HCT116 (cell line): ENCODE data around the gene SMARCA4. TPM values are rescaled to one million over a fixed set of nuclear protein-coding genes. Genes with fewer than 3 reads are reported as not detected.

Experiments used
- ATAC-seq: fragments of 200-7000 bp; cut with Tn5 transposase; 2 replicates; pipeline ENCODE4 v1.9.1; 2020; ENCODE audit warnings: mild to moderate bottlenecking, moderate library complexity
- BruUV-seq: library from RNA; stranded (reverse); fragments of 400-500 nt; replicated peaks from 2 replicates; lab custom pipeline; 2021; lab: Mats Ljungman, UMichigan
- CTCF ChIA-PET: fragments of 300-600 bp; sonication (Branson Sonifier 250); formaldehyde crosslinking; loops from one replicate; lab custom pipeline; 2021; ENCODE audit warnings: antibody characterized with exemption; lab: Charles Lee
- POLR2A ChIA-PET: fragments of 300-600, 350-600 bp; sonication (Branson Sonifier 250); formaldehyde crosslinking; loops from one replicate; lab custom pipeline; 2021; ENCODE audit warnings: antibody characterized with exemption; lab: Charles Lee
- RAD21 ChIA-PET, 2 experiments: fragments of 300-600 bp; sonication (Branson Sonifier 250); formaldehyde crosslinking; loops; one replicate each; lab custom pipeline; 2023; ENCODE audit warnings: low total read pairs in 2 of 2; ENCODE audit not compliant: uncharacterized antibody in 2 of 2, unreplicated experiment in 2 of 2, low non-redundant PET in 1 of 2; lab: Charles Lee
- DNase-seq: peaks from one replicate; pipeline ENCODE4 v3.0.0-alpha.2; 2010; ENCODE audit warnings: low read depth, low spot score
- H2AFZ ChIP-seq: fragments of 200-600 bp; shearing (Covaris generic), sonication (generic); 2 replicates; pipeline ENCODE4 v1.6.1; 2017; ENCODE audit warnings: low read depth, mixed run types, mixed read lengths, antibody characterized with exemption, low read length; ENCODE audit not compliant: poor library complexity, severe bottlenecking
- H3K27ac ChIP-seq: 2 replicates; pipeline ENCODE4 v1.5.1; 2012; ENCODE audit warnings: low read depth, low read length
- H3K27me3 ChIP-seq: fragments of 200-600 bp; sonication (generic); 2 replicates; pipeline ENCODE4 v1.6.1; 2016; ENCODE audit warnings: mixed run types, low read length, mixed read lengths; ENCODE audit not compliant: insufficient read depth
- H3K36me3 ChIP-seq, 2 experiments: fragments of 200-500 bp in 1 of 2; fragments of 200-600 bp in 1 of 2; sonication (Bioruptor generic) in 1 of 2; sonication (generic) in 1 of 2; 2 replicates each; pipeline versions ENCODE4 v1.5.1 to v1.6.1; 2014 to 2016; ENCODE audit warnings: low read length in 2 of 2, inconsistent platforms in 1 of 2, mixed read lengths in 1 of 2, mixed run types in 1 of 2; ENCODE audit not compliant: insufficient read depth in 2 of 2, control insufficient read depth in 1 of 2
- H3K4me1 ChIP-seq, 2 experiments: fragments of 200-600 bp in 1 of 2; sonication (generic) in 1 of 2; 2 replicates each; pipeline versions ENCODE4 v1.5.1 to v1.6.1; 2012 to 2017; ENCODE audit warnings: low read length in 2 of 2, inconsistent platforms in 1 of 2, mild to moderate bottlenecking in 1 of 2, mixed read lengths in 1 of 2, mixed run types in 1 of 2, moderate library complexity in 1 of 2; ENCODE audit not compliant: insufficient read depth in 2 of 2, control insufficient read depth in 1 of 2
- H3K4me2 ChIP-seq: fragments of 200-600 bp; sonication (generic); 2 replicates; pipeline ENCODE4 v1.6.1; 2017; ENCODE audit warnings: mixed run types, low read length, mixed read lengths
- H3K4me3 ChIP-seq, 2 experiments: fragments of 200-600 bp in 1 of 2; sonication (generic) in 1 of 2; replicated peaks in 1 of 2; 2 replicates each; pipeline ENCODE4 v1.5.1; 2011 to 2016; ENCODE audit warnings: low read length in 2 of 2, control low read depth in 1 of 2, low read depth in 1 of 2, mild to moderate bottlenecking in 1 of 2, mixed read lengths in 1 of 2, mixed run types in 1 of 2
- H3K79me2 ChIP-seq: fragments of 200-600 bp; sonication (generic); 2 replicates; pipeline ENCODE4 v1.6.1; 2017; ENCODE audit warnings: mild to moderate bottlenecking, mixed run types, low read length, moderate library complexity, mixed read lengths; ENCODE audit not compliant: insufficient read depth
- H3K9ac ChIP-seq: fragments of 200-600 bp; sonication (generic); 2 replicates; pipeline ENCODE4 v1.6.1; 2016; ENCODE audit warnings: low read length, mixed read lengths
- H3K9me2 ChIP-seq: fragments of 200-600 bp; sonication (generic), shearing (Covaris generic); 2 replicates; pipeline ENCODE4 v1.6.1; 2017; ENCODE audit warnings: mixed run types, mild to moderate bottlenecking, moderate library complexity; ENCODE audit not compliant: insufficient read depth
- H3K9me3 ChIP-seq, 2 experiments: fragments of 200-500 bp in 1 of 2; fragments of 200-600 bp in 1 of 2; sonication (Bioruptor generic) in 1 of 2; sonication (generic) in 1 of 2; 2 replicates each; pipeline ENCODE4 v1.6.1; 2014 to 2017; ENCODE audit warnings: low read length in 2 of 2, mixed read lengths in 2 of 2, inconsistent platforms in 1 of 2, low read depth in 1 of 2, mild to moderate bottlenecking in 1 of 2, mixed run types in 1 of 2, moderate library complexity in 1 of 2; ENCODE audit not compliant: control insufficient read depth in 1 of 2, insufficient read depth in 1 of 2
- H4K20me1 ChIP-seq: fragments of 200-600 bp; sonication (generic), shearing (Covaris generic); 2 replicates; pipeline ENCODE4 v1.6.1; 2017; ENCODE audit warnings: mixed run types, mild to moderate bottlenecking, moderate library complexity; ENCODE audit not compliant: insufficient read depth
- CBX3 ChIP-seq: IDR thresholded peaks from 2 replicates; pipeline ENCODE4 v1.6.1; 2012; ENCODE audit warnings: low read depth
- CEBPB ChIP-seq: IDR thresholded peaks from 2 replicates; pipeline ENCODE4 v1.6.1; 2012; ENCODE audit warnings: low read depth
- EGR1 ChIP-seq: IDR thresholded peaks from 2 replicates; pipeline ENCODE4 v1.6.1; 2012; ENCODE audit warnings: low read depth
- ELF1 ChIP-seq: IDR thresholded peaks from 2 replicates; pipeline ENCODE4 v1.6.1; 2012; ENCODE audit warnings: low read depth, borderline replicate concordance
- EZH2 ChIP-seq: fragments of 200-600 bp; sonication (generic); IDR thresholded peaks from 2 replicates; pipeline ENCODE4 v1.6.1; 2017; ENCODE audit warnings: antibody characterized with exemption, mixed run types
- EZH2phosphoT487 ChIP-seq: fragments of 200-600 bp; IDR thresholded peaks from 2 replicates; pipeline ENCODE4 v1.6.1; 2018; ENCODE audit warnings: antibody characterized with exemption, borderline replicate concordance
- POLR2A ChIP-seq: IDR thresholded peaks from 2 replicates; pipeline ENCODE4 v1.7.0; 2011; ENCODE audit warnings: borderline replicate concordance; ENCODE audit not compliant: insufficient read depth, insufficient read length; ENCODE audit errors: extremely low read depth
- RAD21 ChIP-seq: IDR thresholded peaks from 2 replicates; pipeline ENCODE4 v1.6.1; 2012; ENCODE audit warnings: low read depth, mild to moderate bottlenecking
- SIN3A ChIP-seq: IDR thresholded peaks from 2 replicates; pipeline ENCODE4 v1.6.1; 2012; ENCODE audit warnings: low read depth
- SP1 ChIP-seq: IDR thresholded peaks from 2 replicates; pipeline ENCODE4 v1.6.1; 2012; ENCODE audit warnings: low read depth
- YY1 ChIP-seq: IDR thresholded peaks from 2 replicates; pipeline ENCODE4 v1.6.1; 2011; ENCODE audit warnings: low read length, low read depth, moderate library complexity, mild to moderate bottlenecking; ENCODE audit not compliant: insufficient replicate concordance; ENCODE audit errors: extremely low read depth
- ZFX ChIP-seq: fragments of 450-650 bp; IDR thresholded peaks from 2 replicates; pipeline ENCODE4 v1.6.1; 2017
- ZNF274 ChIP-seq: fragments of 200-500 bp; sonication (Bioruptor generic); IDR thresholded peaks from 2 replicates; pipeline ENCODE4 v1.6.1; 2014; ENCODE audit warnings: mild to moderate bottlenecking, low read depth, low read length, inconsistent platforms
- intact Hi-C: fragments of 100-400 bp; cut with micrococcal nuclease; formaldehyde crosslinking; loops from 2 replicates; pipeline ENCODE4 v1.10.0; 2022
- total RNA-seq: library from RNA; stranded (reverse); gene quantifications from one replicate; pipeline ENCODE4 v1.2.1, GENCODE V29; 2021; ENCODE audit not compliant: unreplicated experiment
- TF ChIP-seq, protein P1 (sequence below): IDR thresholded peaks from 2 replicates; pipeline ENCODE4 v1.6.1; 2012
- TF ChIP-seq, protein P2 (sequence below): IDR thresholded peaks from 2 replicates; pipeline ENCODE4 v1.6.1; 2011; ENCODE audit warnings: mild to moderate bottlenecking, low read length, moderate library complexity; ENCODE audit not compliant: insufficient replicate concordance; ENCODE audit errors: extremely low read depth
- TF ChIP-seq, protein P3 (sequence below): IDR thresholded peaks from 2 replicates; pipeline ENCODE4 v1.6.1; 2012; ENCODE audit warnings: low read depth
- TF ChIP-seq, protein P4 (sequence below), 3 experiments: fragments of 200-600 bp in 1 of 3; sonication (generic) in 1 of 3; IDR thresholded peaks in 2 of 3; conservative IDR thresholded peaks in 1 of 3; 2 replicates each; pipeline ENCODE4 v1.5.1; 2012 to 2017; ENCODE audit warnings: low read depth in 2 of 3, low read length in 2 of 3, antibody characterized with exemption in 1 of 3, borderline replicate concordance in 1 of 3, control low read depth in 1 of 3, mild to moderate bottlenecking in 1 of 3, mixed read lengths in 1 of 3, mixed run types in 1 of 3, moderate library complexity in 1 of 3; ENCODE audit not compliant: insufficient read depth in 1 of 3

The SMARCA4 gene
- total RNA-seq, 1 experiment from 2014 or later, result 116 TPM

DNA sequence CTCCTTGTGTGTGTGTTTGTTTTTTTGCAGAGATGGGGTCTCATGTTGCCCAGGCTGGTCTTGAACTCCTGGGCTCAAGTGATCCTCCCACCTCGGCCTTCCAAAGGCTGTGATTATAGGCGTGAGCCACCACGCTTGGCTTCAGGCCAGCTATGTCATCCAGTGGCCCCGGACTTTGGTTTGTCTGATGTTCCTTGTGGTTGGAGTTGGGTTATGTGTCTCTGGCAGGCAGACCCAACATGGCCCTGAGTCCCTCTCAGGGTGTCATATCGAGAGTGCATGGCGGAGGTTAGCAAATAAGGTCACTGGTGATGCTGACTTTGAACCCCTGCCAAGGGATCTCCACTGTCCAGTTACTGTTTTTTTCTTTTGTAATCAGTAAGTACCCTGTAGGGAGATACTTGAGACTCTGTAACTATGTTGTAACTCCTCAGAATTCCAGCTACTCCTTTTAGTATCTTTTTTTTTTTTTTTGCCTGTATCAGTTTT is 37.3 kb downstream of the SMARCA4 start:
- TF ChIP-seq SP1 (no peak), YY1 (no peak), EZH2phosphoT487 (no peak), ELF1 (no peak), CEBPB (no peak), ZNF274 (no peak), SIN3A (no peak), CBX3 (no peak), EZH2 (no peak), POLR2A (no peak), ZFX (no peak), EGR1 (no peak), RAD21 (no peak)
- TF ChIP-seq, protein P1, sequence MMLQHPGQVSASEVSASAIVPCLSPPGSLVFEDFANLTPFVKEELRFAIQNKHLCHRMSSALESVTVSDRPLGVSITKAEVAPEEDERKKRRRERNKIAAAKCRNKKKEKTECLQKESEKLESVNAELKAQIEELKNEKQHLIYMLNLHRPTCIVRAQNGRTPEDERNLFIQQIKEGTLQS, result no peak
- TF ChIP-seq, protein P2, sequence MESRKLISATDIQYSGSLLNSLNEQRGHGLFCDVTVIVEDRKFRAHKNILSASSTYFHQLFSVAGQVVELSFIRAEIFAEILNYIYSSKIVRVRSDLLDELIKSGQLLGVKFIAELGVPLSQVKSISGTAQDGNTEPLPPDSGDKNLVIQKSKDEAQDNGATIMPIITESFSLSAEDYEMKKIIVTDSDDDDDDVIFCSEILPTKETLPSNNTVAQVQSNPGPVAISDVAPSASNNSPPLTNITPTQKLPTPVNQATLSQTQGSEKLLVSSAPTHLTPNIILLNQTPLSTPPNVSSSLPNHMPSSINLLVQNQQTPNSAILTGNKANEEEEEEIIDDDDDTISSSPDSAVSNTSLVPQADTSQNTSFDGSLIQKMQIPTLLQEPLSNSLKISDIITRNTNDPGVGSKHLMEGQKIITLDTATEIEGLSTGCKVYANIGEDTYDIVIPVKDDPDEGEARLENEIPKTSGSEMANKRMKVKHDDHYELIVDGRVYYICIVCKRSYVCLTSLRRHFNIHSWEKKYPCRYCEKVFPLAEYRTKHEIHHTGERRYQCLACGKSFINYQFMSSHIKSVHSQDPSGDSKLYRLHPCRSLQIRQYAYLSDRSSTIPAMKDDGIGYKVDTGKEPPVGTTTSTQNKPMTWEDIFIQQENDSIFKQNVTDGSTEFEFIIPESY, result no peak
- TF ChIP-seq, protein P3, sequence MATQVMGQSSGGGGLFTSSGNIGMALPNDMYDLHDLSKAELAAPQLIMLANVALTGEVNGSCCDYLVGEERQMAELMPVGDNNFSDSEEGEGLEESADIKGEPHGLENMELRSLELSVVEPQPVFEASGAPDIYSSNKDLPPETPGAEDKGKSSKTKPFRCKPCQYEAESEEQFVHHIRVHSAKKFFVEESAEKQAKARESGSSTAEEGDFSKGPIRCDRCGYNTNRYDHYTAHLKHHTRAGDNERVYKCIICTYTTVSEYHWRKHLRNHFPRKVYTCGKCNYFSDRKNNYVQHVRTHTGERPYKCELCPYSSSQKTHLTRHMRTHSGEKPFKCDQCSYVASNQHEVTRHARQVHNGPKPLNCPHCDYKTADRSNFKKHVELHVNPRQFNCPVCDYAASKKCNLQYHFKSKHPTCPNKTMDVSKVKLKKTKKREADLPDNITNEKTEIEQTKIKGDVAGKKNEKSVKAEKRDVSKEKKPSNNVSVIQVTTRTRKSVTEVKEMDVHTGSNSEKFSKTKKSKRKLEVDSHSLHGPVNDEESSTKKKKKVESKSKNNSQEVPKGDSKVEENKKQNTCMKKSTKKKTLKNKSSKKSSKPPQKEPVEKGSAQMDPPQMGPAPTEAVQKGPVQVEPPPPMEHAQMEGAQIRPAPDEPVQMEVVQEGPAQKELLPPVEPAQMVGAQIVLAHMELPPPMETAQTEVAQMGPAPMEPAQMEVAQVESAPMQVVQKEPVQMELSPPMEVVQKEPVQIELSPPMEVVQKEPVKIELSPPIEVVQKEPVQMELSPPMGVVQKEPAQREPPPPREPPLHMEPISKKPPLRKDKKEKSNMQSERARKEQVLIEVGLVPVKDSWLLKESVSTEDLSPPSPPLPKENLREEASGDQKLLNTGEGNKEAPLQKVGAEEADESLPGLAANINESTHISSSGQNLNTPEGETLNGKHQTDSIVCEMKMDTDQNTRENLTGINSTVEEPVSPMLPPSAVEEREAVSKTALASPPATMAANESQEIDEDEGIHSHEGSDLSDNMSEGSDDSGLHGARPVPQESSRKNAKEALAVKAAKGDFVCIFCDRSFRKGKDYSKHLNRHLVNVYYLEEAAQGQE, result no peak
- TF ChIP-seq, protein P4, sequence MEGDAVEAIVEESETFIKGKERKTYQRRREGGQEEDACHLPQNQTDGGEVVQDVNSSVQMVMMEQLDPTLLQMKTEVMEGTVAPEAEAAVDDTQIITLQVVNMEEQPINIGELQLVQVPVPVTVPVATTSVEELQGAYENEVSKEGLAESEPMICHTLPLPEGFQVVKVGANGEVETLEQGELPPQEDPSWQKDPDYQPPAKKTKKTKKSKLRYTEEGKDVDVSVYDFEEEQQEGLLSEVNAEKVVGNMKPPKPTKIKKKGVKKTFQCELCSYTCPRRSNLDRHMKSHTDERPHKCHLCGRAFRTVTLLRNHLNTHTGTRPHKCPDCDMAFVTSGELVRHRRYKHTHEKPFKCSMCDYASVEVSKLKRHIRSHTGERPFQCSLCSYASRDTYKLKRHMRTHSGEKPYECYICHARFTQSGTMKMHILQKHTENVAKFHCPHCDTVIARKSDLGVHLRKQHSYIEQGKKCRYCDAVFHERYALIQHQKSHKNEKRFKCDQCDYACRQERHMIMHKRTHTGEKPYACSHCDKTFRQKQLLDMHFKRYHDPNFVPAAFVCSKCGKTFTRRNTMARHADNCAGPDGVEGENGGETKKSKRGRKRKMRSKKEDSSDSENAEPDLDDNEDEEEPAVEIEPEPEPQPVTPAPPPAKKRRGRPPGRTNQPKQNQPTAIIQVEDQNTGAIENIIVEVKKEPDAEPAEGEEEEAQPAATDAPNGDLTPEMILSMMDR (IDR thresholded peaks at IDR 0.05 in 2 of 3, conservative IDR thresholded peaks at IDR 0.05 in 1 of 3; ENCODE audit: borderline replicate concordance in 1 of 3, insufficient read depth in 1 of 3, low read depth in 2 of 3, low read length in 2 of 3), result no peak
- H3K36me3 ChIP-seq, result peaks cover 39 to 54% of the 10 kb centered on the region in 2 experiments; a peak in 3 of 4 replicates
- BruUV-seq, result no TSS peak
- no peak overlapping the region for H2AFZ ChIP-seq
- H3K27me3 ChIP-seq, result no peaks in the 10 kb centered on the region
- no peak overlapping the region for H3K27ac ChIP-seq
- no peak overlapping the region for H3K9ac ChIP-seq
- 0 out of 2 replicates have a peak, but pooled peaks cover 4% of the 10 kb centered on the region for H3K79me2 ChIP-seq
- DNase-seq, result no peak
- H3K4me1 ChIP-seq, result no peaks in the 10 kb centered on the region
- CTCF ChIA-PET, result interaction anchor here (0.6 kb wide), 1 partner anchor 1968 kb away, joined by 3 read pairs; no protein-coding TSS in a partner anchor
- no peak overlapping the region for H3K4me2 ChIP-seq
- H3K9me3 ChIP-seq, result no peaks in the 10 kb centered on the region
- H3K4me3 ChIP-seq, result no peak overlapping the region
- POLR2A ChIA-PET, result no interaction called here
- intact Hi-C loops, result no loop called here
- no peak for ATAC-seq
- no peaks in the 10 kb centered on the region for H4K20me1 ChIP-seq
- H3K9me2 ChIP-seq, result no peaks in the 10 kb centered on the region
- RAD21 ChIA-PET, result no interaction called here
